Fibroblast of upper back skin (primary cell): Measurements from ENCODE around the gene CIB1.

Source experiments
- DNase-seq: peaks from one replicate; pipeline ENCODE4 v3.0.0-alpha.2; 2013

Gene CIB1

GRCh38 chr15:90239371-90239770 is 5.6 kb upstream of the CIB1 start:
- DNase-seq = no peak

DNA sequence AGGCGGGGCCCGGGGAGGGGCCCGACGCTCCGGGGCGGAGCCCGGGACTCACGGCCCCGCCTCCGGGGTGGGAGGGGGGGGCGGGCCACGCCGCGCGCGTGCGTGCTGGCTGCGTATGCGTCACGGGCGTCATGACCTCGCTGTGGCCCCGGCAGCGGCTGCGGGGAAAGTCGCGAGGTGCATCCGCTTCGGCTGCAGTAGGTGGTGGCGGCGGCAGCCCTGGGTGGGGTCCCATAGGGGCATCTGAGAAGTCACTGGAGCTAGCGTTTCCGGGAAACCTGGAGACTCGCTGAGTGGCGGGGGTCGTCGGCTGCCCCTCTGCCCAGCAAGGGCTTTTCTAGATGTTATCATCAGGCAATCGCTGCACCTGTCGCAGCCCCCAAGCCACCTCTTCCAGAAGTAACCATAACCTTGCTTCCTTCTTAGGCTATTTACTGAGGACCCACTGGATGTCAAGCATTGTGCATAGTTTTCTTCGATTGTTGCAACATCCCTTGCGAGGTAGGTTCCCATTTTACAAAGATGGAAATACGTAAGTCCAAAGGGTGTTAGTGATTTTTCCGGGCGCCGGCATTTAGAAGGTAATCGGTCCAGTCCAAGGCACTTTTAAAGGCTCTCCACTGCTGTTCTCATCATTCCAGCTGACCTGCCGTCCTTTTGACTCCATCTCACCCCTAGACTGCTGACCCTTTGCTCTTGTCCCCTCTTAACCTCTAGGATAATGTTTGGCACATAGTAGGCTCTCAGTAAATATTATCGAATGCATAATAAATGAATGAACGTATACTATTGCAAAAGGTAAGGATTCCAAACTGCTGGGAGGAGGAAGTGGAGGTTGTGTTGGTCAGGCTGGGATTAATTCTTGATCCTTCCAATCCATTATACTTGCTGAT is 601 bp upstream of the CIB1 start, which contains the start of gene GDPGP1:
Gene GDPGP1 (plus strand): TSS at position 114 of the 893 bp plus-strand sequence. CDS start 6,700 bp downstream, outside the sequence.
- no peak for DNase-seq

DNA sequence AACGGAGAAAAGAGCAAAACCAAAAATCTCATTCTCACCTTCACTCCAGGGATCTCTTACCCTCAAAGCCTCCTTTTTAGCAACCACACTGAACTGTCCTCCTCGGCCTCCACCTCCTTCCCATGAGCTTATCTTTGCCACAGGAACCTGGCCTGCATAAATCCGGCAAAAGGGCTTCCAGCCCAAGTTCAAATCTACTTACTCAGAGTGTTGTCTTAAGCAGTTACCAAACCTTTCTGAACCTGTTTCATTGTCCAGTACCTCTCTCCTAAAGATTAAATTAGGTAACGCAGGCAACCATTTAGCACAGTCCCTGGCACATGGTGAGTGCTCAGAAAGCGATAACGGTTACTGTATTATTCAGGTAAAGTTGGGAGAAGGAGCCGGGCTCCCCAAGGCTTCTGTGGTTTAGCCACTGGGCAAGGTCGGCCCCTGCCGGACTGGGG is 777 bp downstream of the CIB1 start:
- DNase-seq = no peak

DNA sequence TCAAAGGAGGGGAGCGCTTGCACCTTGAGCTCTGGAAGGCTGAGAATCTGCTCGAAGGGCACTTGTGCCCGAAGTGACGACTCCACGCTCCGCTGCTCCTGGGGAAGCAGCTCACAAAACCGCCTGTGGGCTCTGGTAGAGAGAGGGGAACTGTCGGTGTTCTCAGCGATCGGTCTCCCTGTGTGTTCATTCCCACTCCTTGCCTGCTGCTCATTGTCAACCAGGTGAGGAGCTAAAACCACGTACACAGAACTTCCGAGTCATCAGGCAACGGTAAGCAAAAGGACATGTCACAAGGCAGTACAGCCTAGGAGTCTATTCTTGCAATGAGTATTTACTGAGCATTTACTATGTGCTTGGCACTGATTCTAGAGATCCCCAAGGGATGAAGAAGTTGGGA is 1.5 kb downstream of the CIB1 start:
- DNase-seq = no peak

DNA sequence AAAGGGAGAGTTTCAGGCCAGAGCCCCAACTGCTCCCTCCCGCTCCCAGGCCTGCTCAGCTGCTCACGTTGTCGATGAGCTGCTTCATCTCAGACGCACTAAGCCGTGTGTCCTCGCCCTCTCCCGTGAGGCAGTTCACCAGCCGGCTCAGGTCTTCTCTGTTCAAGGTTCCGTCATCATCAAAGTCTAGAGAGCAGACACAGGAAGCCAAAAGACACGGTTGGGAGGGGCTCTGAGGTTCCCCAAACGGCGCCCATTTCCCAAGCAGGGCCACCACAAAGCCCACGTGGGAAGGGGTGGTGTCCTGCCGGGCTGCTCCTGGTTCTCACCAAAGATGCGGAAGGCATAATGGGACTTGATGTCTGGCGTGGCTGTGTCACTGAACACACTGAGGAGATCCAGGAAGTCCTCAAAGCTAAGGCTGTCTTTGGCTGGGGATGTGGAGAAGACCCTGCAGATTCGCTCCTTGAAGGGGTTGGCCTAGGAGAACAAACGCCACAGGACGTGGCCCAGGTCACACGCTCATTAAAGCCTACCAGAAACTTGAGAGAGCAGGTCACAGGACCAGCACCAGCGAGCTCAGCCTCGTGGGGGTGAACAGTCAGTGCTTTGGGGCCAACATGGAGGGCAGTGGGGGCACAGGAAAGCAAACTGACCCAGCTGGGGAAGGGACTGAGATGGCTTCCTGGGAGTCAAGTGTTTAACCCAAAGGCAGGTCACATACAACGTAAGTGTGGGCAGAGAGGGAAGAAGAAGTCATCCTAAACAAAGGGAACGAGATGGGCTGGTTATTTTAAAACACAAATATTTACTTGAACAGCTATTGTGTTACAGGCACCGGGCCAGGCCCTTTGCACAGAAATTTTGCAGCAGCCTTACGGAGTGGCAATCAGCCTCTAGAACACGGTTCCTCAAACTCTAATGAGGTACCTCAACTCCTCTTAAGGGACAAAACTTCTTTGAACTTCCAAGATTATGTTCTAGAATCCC is 2.4 kb downstream of the CIB1 start:
- no peak for DNase-seq

DNA sequence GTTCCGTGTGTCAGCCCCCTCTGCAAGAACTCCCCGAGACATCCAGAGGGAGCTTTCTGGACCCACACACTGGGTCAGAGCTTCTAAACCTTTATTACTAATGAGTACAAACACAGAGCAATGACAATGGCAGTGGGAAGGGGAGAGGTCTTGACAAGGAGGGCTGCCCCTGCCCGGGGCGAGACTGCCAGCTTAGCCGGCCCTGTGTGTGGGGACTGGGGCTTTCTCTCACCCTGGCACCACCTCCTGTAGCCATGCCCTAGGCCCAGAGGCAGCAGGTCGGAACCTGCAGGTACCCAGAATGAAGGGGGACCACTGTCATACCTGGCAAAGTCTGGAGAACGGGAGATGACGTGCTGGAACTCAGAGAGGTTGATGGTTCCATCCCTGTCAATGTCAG is 3.1 kb downstream of the CIB1 start:
- DNase-seq = no peak

DNA sequence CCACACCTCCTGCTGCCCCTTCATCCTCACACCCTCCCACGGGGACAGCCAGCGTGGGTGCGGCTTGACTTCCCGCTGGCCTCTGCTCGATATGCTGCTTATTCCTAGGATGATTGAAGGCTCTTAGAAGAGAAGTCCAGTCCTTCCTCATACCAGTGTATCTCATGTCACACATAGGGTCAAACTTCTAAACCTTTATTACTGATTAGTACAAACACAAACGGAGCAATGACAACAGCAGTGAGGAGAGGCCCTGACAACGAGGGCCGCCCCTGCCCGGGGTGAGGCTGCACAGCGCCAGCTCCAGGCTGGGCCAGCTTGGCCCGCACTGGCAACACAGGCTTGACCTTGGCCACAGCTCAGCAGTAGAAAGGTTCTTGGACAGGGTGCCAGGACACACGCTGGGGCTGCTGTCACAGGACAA is 3.7 kb downstream of the CIB1 start:
- DNase-seq = no peak

- DNase-seq = no peak
These were observed 4.8 kb downstream of the CIB1 start for GRCh38 chr15:90228960-90229359.

DNA sequence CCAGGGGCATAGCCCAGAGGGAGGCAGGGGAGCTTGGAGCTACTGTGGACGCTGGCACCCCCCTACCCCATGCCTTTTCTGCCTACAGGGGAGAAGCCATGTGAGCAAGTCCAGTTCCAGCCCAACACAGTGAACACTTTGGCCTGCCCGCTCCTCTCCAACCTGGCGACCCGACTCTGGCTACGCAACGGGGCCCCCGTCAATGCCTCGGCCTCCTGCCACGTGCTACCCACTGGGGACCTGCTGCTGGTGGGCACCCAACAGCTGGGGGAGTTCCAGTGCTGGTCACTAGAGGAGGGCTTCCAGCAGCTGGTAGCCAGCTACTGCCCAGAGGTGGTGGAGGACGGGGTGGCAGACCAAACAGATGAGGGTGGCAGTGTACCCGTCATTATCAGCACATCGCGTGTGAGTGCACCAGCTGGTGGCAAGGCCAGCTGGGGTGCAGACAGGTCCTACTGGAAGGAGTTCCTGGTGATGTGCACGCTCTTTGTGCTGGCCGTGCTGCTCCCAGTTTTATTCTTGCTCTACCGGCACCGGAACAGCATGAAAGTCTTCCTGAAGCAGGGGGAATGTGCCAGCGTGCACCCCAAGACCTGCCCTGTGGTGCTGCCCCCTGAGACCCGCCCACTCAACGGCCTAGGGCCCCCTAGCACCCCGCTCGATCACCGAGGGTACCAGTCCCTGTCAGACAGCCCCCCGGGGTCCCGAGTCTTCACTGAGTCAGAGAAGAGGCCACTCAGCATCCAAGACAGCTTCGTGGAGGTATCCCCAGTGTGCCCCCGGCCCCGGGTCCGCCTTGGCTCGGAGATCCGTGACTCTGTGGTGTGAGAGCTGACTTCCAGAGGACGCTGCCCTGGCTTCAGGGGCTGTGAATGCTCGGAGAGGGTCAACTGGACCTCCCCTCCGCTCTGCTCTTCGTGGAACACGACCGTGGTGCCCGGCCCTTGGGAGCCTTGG is 5.6 kb downstream of the CIB1 start:
- DNase-seq = no peak

GRCh38 chr15:90227336-90227735 is 6.4 kb downstream of the CIB1 start:
- DNase-seq = no peak

DNA sequence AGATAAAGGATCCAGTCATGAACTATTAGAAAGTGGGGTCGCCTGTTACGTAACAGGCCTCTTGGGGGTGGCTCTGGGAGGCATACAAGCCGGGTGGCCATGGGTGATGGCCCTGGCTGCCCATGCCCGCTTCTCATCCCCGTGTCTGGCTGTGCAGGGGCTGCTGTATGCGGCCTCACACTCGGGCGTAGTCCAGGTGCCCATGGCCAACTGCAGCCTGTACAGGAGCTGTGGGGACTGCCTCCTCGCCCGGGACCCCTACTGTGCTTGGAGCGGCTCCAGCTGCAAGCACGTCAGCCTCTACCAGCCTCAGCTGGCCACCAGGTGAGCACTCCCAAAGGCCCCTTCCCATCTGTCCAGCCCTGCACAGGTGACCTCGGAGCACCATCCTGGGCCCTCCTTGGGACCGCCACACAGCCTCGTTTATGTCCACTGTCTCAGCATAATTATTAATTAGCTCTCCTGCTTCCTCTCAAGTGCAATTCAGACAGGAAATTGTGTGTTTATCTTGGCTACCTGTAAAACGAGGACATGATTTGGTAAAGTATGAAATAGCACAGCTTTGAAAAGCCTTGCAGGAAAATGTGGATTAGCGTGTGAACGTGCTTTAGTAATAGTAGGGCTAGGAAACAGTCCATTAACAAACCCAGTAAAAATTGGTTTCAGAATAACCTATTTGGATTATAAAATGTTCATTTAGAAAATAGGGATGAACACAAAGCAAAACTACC is 8.1 kb downstream of the CIB1 start:
- DNase-seq = no peak

DNA sequence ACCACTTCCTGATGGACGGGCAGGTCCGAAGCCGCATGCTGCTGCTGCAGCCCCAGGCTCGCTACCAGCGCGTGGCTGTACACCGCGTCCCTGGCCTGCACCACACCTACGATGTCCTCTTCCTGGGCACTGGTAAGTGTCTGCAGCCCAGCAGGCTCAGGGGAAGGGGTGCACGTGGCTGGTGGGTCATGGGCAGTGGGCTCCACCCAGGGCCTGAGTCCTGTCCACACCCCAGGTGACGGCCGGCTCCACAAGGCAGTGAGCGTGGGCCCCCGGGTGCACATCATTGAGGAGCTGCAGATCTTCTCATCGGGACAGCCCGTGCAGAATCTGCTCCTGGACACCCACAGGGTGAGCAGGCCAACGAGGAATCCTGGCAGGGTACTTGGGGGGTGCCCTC is 8.7 kb downstream of the CIB1 start:
- no peak for DNase-seq

GRCh38 chr15:90223441-90224165 is 10.1 kb downstream of the CIB1 start:
- DNase-seq = no peak

GRCh38 chr15:90222547-90222946 is 11.2 kb downstream of the CIB1 start:
- DNase-seq = no peak

GRCh38 chr15:90221246-90221900 is 12.4 kb downstream of the CIB1 start:
- peak; percentile 81 for DNase-seq

DNA sequence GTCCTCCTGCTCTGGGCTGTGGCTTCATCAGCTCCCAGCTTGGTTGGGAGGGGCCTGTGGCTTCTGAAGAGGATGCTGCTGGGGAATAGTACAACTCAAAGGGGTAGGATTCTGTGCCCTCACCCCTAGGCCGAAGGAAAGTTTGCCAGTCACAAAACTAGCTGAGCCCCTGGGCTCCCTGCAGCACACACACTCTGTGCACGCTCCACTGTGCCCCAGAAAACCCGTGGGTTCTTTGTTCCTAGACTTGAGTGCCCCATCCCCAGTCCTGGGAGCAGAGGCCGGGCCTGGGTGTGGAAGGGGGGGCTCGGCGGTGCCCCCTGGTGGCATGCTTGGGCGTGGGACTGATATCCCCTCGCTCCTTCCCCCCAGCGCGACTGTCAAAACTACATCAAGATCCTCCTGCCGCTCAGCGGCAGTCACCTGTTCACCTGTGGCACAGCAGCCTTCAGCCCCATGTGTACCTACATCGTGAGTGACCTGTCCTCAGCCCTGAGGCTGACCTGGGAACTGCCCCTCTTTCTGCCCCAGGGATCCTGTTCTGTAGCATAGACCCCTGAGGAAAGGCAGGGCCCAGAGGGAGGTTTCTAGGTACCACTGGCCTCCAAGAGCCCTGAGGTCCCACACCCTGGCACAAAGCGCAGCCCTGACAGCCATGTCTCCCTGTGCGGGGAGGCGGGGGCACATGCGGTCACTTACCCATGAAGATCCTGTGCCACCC is 14.2 kb downstream of the CIB1 start:
- peak; percentile 12 for DNase-seq

GRCh38 chr15:90217671-90218394 is 15.9 kb downstream of the CIB1 start:
- no peak for DNase-seq

DNA sequence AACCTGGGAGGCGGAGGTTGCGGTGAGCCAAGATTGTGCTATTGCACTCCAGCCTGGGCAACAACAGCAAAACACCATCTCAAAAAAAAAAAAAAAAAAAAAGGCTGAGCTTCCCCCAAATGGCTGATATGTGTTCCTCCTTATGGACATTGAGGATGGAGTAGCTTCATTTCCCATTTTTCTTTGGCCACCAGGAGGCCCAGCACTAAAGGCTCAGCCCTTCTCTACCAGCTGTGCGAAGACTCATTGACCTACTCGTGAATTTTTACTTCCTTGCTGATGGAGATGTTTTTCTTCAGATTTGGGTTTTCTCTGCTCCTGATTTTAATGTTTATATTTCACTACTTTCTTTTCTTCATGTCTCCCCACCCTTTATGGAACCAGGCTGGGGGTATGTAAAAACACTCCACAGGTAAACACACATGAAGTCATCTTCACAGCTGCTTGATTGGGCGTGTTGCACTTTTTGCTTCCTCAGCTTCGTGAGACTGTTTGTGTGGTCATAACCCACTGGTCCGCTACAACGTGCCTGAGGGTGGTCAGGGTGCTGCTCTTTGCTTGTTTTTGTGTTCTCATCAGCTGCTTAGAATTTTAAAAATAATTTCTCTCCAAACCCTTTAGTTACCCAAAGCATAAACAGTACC is 19.1 kb downstream of the CIB1 start:
- DNase-seq = no peak
